ENCODE results near the gene FCSK. TPM values are rescaled to one million over a fixed set of nuclear protein-coding genes. Genes with fewer than 3 reads are reported as not detected.

Gene FCSK
- total and polyA plus RNA-seq, 2 of the 13 experiments (the other 11 are each of a cell fraction or from before 2014, with no cell fraction given) = 9.1 to 19.2 TPM

- TF ChIP-seq KDM2A (CRISPR knock-in tag; IDR thresholded peaks at IDR 0.05; ENCODE audit: borderline replicate concordance, low read depth) = peak; percentile 85; the same call in 1 of the 2 replicates
- peak; percentile 99 for TF ChIP-seq DMAP1 (CRISPR knock-in tag; IDR thresholded peaks at IDR 0.05)
- TF ChIP-seq POLR2A (IDR thresholded peaks at IDR 0.05; ENCODE audit: insufficient read depth in 1 of 2, low read depth in 2 of 2, low read length in 2 of 2) = peak; percentile 78 to 93
- TF ChIP-seq TFAP4 (IDR thresholded peaks at IDR 0.05; ENCODE audit: borderline replicate concordance, low read depth) = no peak
- 0 out of 2 replicates have a peak, but pooled peaks have one; percentile 63 for TF ChIP-seq ZBTB7B (CRISPR knock-in tag; IDR thresholded peaks at IDR 0.05)
- no peak for TF ChIP-seq ZNF646 (CRISPR knock-in tag; IDR thresholded peaks at IDR 0.05)
- TF ChIP-seq MTF2 (CRISPR knock-in tag; IDR thresholded peaks at IDR 0.05; ENCODE audit: borderline replicate concordance) = no peak
- no peak for TF ChIP-seq ZNF691 (CRISPR knock-in tag; IDR thresholded peaks at IDR 0.05; ENCODE audit: borderline replicate concordance, low read depth)
- no peak for TF ChIP-seq KLF13 (CRISPR knock-in tag; IDR thresholded peaks at IDR 0.05)
- no peak for TF ChIP-seq REPIN1 (CRISPR knock-in tag; IDR thresholded peaks at IDR 0.05; ENCODE audit: borderline replicate concordance, low read depth)
- 0 out of 2 replicates have a peak, but pooled peaks have one; percentile 33 for TF ChIP-seq ZNF143 (CRISPR knock-in tag; IDR thresholded peaks at IDR 0.05)
- TF ChIP-seq ZNF207 (IDR thresholded peaks at IDR 0.05; ENCODE audit: borderline replicate concordance) = no peak
- TF ChIP-seq CREBL2 (CRISPR knock-in tag; IDR thresholded peaks at IDR 0.05; ENCODE audit: borderline replicate concordance) = no peak
- no peak for TF ChIP-seq SOX13 (IDR thresholded peaks at IDR 0.05)
- TF ChIP-seq SOX13 (CRISPR knock-in tag; conservative IDR thresholded peaks at IDR 0.05 in 1 of 2, IDR thresholded peaks at IDR 0.05 in 1 of 2) = peak; percentile 12 to 16; a peak in 1 of 4 replicates
- TF ChIP-seq HNRNPL (IDR thresholded peaks at IDR 0.05; ENCODE audit: low read depth, low read length) = 0 out of 2 replicates have a peak, but pooled peaks have one; percentile 53
- no peak for TF ChIP-seq ZBTB10 (CRISPR knock-in tag; IDR thresholded peaks at IDR 0.05; ENCODE audit: borderline replicate concordance)
Observed at GRCh38 chr16:70523743-70524398, 69.5 kb downstream of the FCSK start, which contains the start of gene SF3B3 (continued).

Measured in HepG2 (cell line).